ENCODE measurements around the gene FCRL5.
A peak's percentile ranks its signal among the peaks of the same experiment; 100 is the strongest.

The FCRL5 gene

DNA sequence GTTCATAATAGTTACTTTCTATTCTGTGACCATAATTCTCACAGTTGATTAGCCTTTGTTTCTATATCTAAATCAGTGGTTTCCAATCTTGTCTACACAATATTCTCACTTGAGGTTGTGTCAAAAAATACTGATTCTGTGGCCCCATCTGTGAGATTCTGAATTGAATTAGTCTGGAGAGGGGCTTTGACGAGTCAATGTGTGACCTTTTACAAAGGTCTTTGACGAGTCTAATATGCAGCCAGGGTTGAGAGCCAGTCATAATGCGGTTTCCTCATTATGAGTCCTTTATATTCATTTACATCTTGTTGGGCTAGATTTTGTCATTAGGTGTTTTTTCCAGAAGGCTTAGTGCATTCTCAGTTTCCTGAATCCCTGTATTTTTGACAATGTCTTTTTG lies 19.7 kb downstream of the FCRL5 start:
- Histone ChIP-seq H2BK5ac (ENCODE audit: low read length) (no peak overlapping the region), H3K4me1 (ENCODE audit: control insufficient read depth in 2 of 2, insufficient read depth in 1 of 2, low read depth in 1 of 2, low read length in 2 of 2) (no peaks in the 10 kb centered on the region), H3K4ac (ENCODE audit: low read length) (no peak overlapping the region), H2AK5ac (ENCODE audit: low read depth, low read length) (no peak overlapping the region), H4K8ac (ENCODE audit: low read depth, low read length) (no peak overlapping the region), H2BK120ac (ENCODE audit: low read depth, low read length) (no peak overlapping the region), H2BK15ac (ENCODE audit: low read length) (no peak overlapping the region), H3K14ac (ENCODE audit: low read length) (no peak overlapping the region), H3K36me3 (replicated peaks in 1 of 2; ENCODE audit: control insufficient read depth in 2 of 2, insufficient read depth in 2 of 2, low read length in 2 of 2) (no peaks in the 10 kb centered on the region), H3K9me3 (replicated peaks in 1 of 2; ENCODE audit: control insufficient read depth in 2 of 2, insufficient read depth in 1 of 2, low read depth in 1 of 2, low read length in 2 of 2) (no peaks in the 10 kb centered on the region), H3K23ac (ENCODE audit: low read depth, low read length, poor library complexity) (no peak overlapping the region), H2BK12ac (ENCODE audit: low read length) (no peak overlapping the region), H3K27me3 (ENCODE audit: control insufficient read depth in 3 of 3, insufficient read depth in 3 of 3, low read depth in 1 of 3, low read length in 3 of 3) (no peaks in the 10 kb centered on the region), H3K4me2 (ENCODE audit: insufficient read depth, low read length, poor library complexity, severe bottlenecking) (no peak overlapping the region), H3K4me3 (ENCODE audit: low read length in 2 of 2) (no peak overlapping the region), H4K91ac (ENCODE audit: low read depth, low read length, poor library complexity) (no peak overlapping the region), H3K27ac (replicated peaks; ENCODE audit: low read length) (no peak overlapping the region), H3K9ac (ENCODE audit: low read depth, low read length, poor library complexity) (no peak overlapping the region), H3K18ac (ENCODE audit: low read length) (no peak overlapping the region), H3K79me1 (ENCODE audit: low read depth, low read length) (no peaks in the 10 kb centered on the region), H2AFZ (ENCODE audit: low read length) (no peak overlapping the region)
- WGBS, 2 donors (ENCODE audit: extremely low coverage in 2 of 2, insufficient read length in 2 of 2, insufficient replicate concordance in 1 of 2): no CpG with 5 or more reads among the region's 3 CpGs
- DNase-seq (ENCODE audit: low spot score): no peak

DNA sequence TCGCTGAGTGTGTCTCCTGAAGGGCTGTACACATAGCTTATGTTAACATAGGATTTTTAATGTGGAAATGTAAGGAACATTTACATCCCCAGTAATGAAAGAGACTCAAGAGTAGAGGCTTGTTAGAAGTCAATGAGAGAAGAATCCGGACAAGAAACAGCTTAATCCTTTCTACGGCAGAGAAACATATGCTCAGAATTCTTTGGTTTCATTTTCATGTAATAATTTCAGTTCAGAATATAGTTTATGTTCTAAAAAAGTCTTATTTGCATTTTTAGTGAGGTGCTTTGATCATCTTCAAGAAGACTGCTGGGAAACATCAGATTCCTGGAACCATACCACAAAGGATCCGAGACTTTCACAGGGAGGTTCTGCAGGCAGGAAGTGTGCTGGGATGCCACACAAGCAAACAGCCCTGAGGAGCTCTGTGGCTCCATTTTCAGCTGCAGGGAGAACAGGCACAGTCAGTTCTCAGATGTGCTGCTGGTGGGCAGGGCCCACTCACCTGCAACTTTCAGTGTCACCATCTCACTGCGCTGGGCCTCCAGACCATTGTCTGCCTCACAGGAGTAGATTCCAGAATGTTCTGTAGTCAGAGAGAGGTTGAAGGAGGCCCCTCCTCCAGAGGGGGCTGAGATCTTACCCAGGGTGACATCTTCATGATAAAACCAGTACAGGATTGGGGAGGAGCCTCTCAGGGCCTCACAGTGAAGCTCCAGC lies 28.4 kb downstream of the FCRL5 start:
- no peak overlapping the region for H2BK15ac ChIP-seq (ENCODE audit: low read length)
- H2BK120ac ChIP-seq (ENCODE audit: low read depth, low read length): no peak overlapping the region
- no peaks in the 10 kb centered on the region for H3K27me3 ChIP-seq (ENCODE audit: control insufficient read depth in 3 of 3, insufficient read depth in 3 of 3, low read depth in 1 of 3, low read length in 3 of 3)
- no peak overlapping the region for H2AK5ac ChIP-seq (ENCODE audit: low read depth, low read length)
- H2BK5ac ChIP-seq (ENCODE audit: low read length): no peak overlapping the region
- no peak overlapping the region for H3K18ac ChIP-seq (ENCODE audit: low read length)
- H3K4me1 ChIP-seq (ENCODE audit: control insufficient read depth in 2 of 2, insufficient read depth in 1 of 2, low read depth in 1 of 2, low read length in 2 of 2): no peaks in the 10 kb centered on the region
- H3K4me2 ChIP-seq (ENCODE audit: insufficient read depth, low read length, poor library complexity, severe bottlenecking): no peak overlapping the region
- H4K8ac ChIP-seq (ENCODE audit: low read depth, low read length): no peak overlapping the region
- H3K14ac ChIP-seq (ENCODE audit: low read length): no peak overlapping the region
- H3K9me3 ChIP-seq (replicated peaks in 1 of 2; ENCODE audit: control insufficient read depth in 2 of 2, insufficient read depth in 1 of 2, low read depth in 1 of 2, low read length in 2 of 2): no peaks in the 10 kb centered on the region
- no peak overlapping the region for H2BK12ac ChIP-seq (ENCODE audit: low read length)
- no peak overlapping the region for H3K4me3 ChIP-seq (ENCODE audit: low read length in 2 of 2)
- no peak overlapping the region for H3K27ac ChIP-seq (replicated peaks; ENCODE audit: low read length)
- WGBS, 2 donors (ENCODE audit: extremely low coverage in 2 of 2, insufficient read length in 2 of 2, insufficient replicate concordance in 1 of 2): no CpG with 5 or more reads among the region's 5 CpGs
- no peak for DNase-seq (ENCODE audit: low spot score)
- H4K91ac ChIP-seq (ENCODE audit: low read depth, low read length, poor library complexity): no peak overlapping the region
- no peak overlapping the region for H3K4ac ChIP-seq (ENCODE audit: low read length)
- no peak overlapping the region for H3K23ac ChIP-seq (ENCODE audit: low read depth, low read length, poor library complexity)
- H3K79me1 ChIP-seq (ENCODE audit: low read depth, low read length): no peaks in the 10 kb centered on the region
- no peak overlapping the region for H3K9ac ChIP-seq (ENCODE audit: low read depth, low read length, poor library complexity)
- H2AFZ ChIP-seq (ENCODE audit: low read length): no peak overlapping the region
- H3K36me3 ChIP-seq (replicated peaks in 1 of 2; ENCODE audit: control insufficient read depth in 2 of 2, insufficient read depth in 2 of 2, low read length in 2 of 2): no peaks in the 10 kb centered on the region

GRCh38 chr1:157521056-157521455 lies 31.3 kb downstream of the FCRL5 start:
- H3K4ac ChIP-seq (ENCODE audit: low read length): no peak overlapping the region
- no CpG with 5 or more reads among the region's 10 CpGs for WGBS, 2 donors (ENCODE audit: extremely low coverage in 2 of 2, insufficient read length in 2 of 2, insufficient replicate concordance in 1 of 2)
- H4K8ac ChIP-seq (ENCODE audit: low read depth, low read length): no peak overlapping the region
- no peaks in the 10 kb centered on the region for H3K4me1 ChIP-seq (ENCODE audit: control insufficient read depth in 2 of 2, insufficient read depth in 1 of 2, low read depth in 1 of 2, low read length in 2 of 2)
- no peaks in the 10 kb centered on the region for H3K27me3 ChIP-seq (ENCODE audit: control insufficient read depth in 3 of 3, insufficient read depth in 3 of 3, low read depth in 1 of 3, low read length in 3 of 3)
- no peak overlapping the region for H3K9ac ChIP-seq (ENCODE audit: low read depth, low read length, poor library complexity)
- H3K23ac ChIP-seq (ENCODE audit: low read depth, low read length, poor library complexity): no peak overlapping the region
- H4K91ac ChIP-seq (ENCODE audit: low read depth, low read length, poor library complexity): no peak overlapping the region
- no peak overlapping the region for H3K4me3 ChIP-seq (ENCODE audit: low read length in 2 of 2)
- no peaks in the 10 kb centered on the region for H3K9me3 ChIP-seq (replicated peaks in 1 of 2; ENCODE audit: control insufficient read depth in 2 of 2, insufficient read depth in 1 of 2, low read depth in 1 of 2, low read length in 2 of 2)
- no peak overlapping the region for H3K27ac ChIP-seq (replicated peaks; ENCODE audit: low read length)
- H2AK5ac ChIP-seq (ENCODE audit: low read depth, low read length): no peak overlapping the region
- no peak overlapping the region for H3K18ac ChIP-seq (ENCODE audit: low read length)
- no peak overlapping the region for H2AFZ ChIP-seq (ENCODE audit: low read length)
- no peaks in the 10 kb centered on the region for H3K79me1 ChIP-seq (ENCODE audit: low read depth, low read length)
- no peak overlapping the region for H2BK12ac ChIP-seq (ENCODE audit: low read length)
- H2BK15ac ChIP-seq (ENCODE audit: low read length): no peak overlapping the region
- no peaks in the 10 kb centered on the region for H3K36me3 ChIP-seq (replicated peaks in 1 of 2; ENCODE audit: control insufficient read depth in 2 of 2, insufficient read depth in 2 of 2, low read length in 2 of 2)
- H2BK120ac ChIP-seq (ENCODE audit: low read depth, low read length): no peak overlapping the region
- H2BK5ac ChIP-seq (ENCODE audit: low read length): no peak overlapping the region
- no peak overlapping the region for H3K4me2 ChIP-seq (ENCODE audit: insufficient read depth, low read length, poor library complexity, severe bottlenecking)
- H3K14ac ChIP-seq (ENCODE audit: low read length): no peak overlapping the region
- no peak for DNase-seq (ENCODE audit: low spot score)

GRCh38 chr1:157520386-157520935 lies 31.9 kb downstream of the FCRL5 start:
- no peak for DNase-seq (ENCODE audit: low spot score)
- Histone ChIP-seq H3K36me3 (replicated peaks in 1 of 2; ENCODE audit: control insufficient read depth in 2 of 2, insufficient read depth in 2 of 2, low read length in 2 of 2) (no peaks in the 10 kb centered on the region), H2BK12ac (ENCODE audit: low read length) (no peak overlapping the region), H2AFZ (ENCODE audit: low read length) (no peak overlapping the region), H3K9me3 (replicated peaks in 1 of 2; ENCODE audit: control insufficient read depth in 2 of 2, insufficient read depth in 1 of 2, low read depth in 1 of 2, low read length in 2 of 2) (no peaks in the 10 kb centered on the region), H3K27me3 (ENCODE audit: control insufficient read depth in 3 of 3, insufficient read depth in 3 of 3, low read depth in 1 of 3, low read length in 3 of 3) (no peaks in the 10 kb centered on the region), H4K91ac (ENCODE audit: low read depth, low read length, poor library complexity) (no peak overlapping the region), H4K8ac (ENCODE audit: low read depth, low read length) (no peak overlapping the region), H3K18ac (ENCODE audit: low read length) (peak overlapping the region; percentile 62), H3K9ac (ENCODE audit: low read depth, low read length, poor library complexity) (no peak overlapping the region), H3K4me2 (ENCODE audit: insufficient read depth, low read length, poor library complexity, severe bottlenecking) (no peak overlapping the region), H3K4me3 (ENCODE audit: low read length in 2 of 2) (no peak overlapping the region), H2BK5ac (ENCODE audit: low read length) (no peak overlapping the region), H2BK15ac (ENCODE audit: low read length) (no peak overlapping the region), H3K14ac (ENCODE audit: low read length) (no peak overlapping the region), H3K27ac (replicated peaks; ENCODE audit: low read length) (no peak overlapping the region), H2AK5ac (ENCODE audit: low read depth, low read length) (no peak overlapping the region), H2BK120ac (ENCODE audit: low read depth, low read length) (no peak overlapping the region), H3K79me1 (ENCODE audit: low read depth, low read length) (no peaks in the 10 kb centered on the region), H3K23ac (ENCODE audit: low read depth, low read length, poor library complexity) (peak overlapping the region; percentile 26), H3K4ac (ENCODE audit: low read length) (no peak overlapping the region), H3K4me1 (ENCODE audit: control insufficient read depth in 2 of 2, insufficient read depth in 1 of 2, low read depth in 1 of 2, low read length in 2 of 2) (no peaks in the 10 kb centered on the region)
- no CpG with 5 or more reads among the region's 20 CpGs for WGBS, 2 donors (ENCODE audit: extremely low coverage in 2 of 2, insufficient read length in 2 of 2, insufficient replicate concordance in 1 of 2)

All from neuronal stem cell (in vitro differentiated cells).